ENCODE results near the gene GPR152. TPM values are rescaled to one million over a fixed set of nuclear protein-coding genes. Genes with fewer than 3 reads are reported as not detected.

GPR152 gene
- total and polyA plus RNA-seq, 2 of the 8 experiments (the other 6 are each of a cell fraction or from before 2014, with no cell fraction given) = not detected

DNA sequence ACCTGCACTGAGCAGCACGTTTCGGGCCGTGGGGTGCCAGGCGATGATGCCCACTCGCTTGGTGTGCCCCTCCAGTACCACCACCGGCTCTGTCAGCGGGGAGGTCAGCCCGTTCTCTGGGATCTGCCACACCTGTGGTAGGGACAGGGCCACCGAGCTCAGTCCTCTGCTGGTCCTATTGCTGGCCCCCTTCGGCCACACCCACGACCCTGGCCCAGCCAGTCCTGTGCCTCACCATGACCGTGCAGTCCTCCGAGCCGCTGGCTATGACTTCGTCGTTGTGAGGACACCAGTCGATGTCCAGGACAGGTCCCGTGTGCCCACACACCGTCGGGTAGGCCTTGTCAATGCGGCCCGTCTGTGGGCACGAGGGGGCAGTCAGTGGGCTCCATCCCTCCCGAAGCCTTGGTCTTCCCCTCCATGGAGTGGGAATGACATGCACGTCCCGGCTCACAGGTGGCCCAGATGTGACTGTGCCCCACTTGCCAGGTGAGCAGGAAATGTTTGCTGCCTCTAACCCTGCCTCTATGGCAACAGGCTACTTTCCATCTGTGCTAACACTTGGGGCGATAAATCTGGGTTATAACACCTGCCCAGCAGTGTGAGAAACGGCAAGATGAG, 10.7 kb downstream of the GPR152 start:
- no peaks in the 10 kb centered on the region for H3K27me3 ChIP-seq (replicated peaks in 1 of 4; ENCODE audit: control insufficient read depth in 3 of 4, extremely low read depth in 1 of 4, insufficient read depth in 3 of 4, low read length in 3 of 4)
- H3K9ac ChIP-seq (replicated peaks in 1 of 4; ENCODE audit: extremely low read depth in 1 of 4, low read depth in 3 of 4, low read length in 3 of 4) = no peak overlapping the region; a peak in 1 of 7 replicates
- 0 out of 2 replicates have a peak, but pooled peaks cover 2% of the 10 kb centered on the region for H3K79me1 ChIP-seq (ENCODE audit: low read depth, low read length)
- H3K9me3 ChIP-seq (ENCODE audit: insufficient read depth in 2 of 2, low read depth in 1 of 2, low read length in 1 of 2) = no peaks in the 10 kb centered on the region
- no peak overlapping the region for H3K23ac ChIP-seq (ENCODE audit: insufficient read length)
- H3K4me3 ChIP-seq (ENCODE audit: extremely low read depth in 1 of 4, insufficient read depth in 2 of 4, low read depth in 3 of 4, low read length in 4 of 4) = no peak overlapping the region
- DNase-seq (ENCODE audit: low read depth in 1 of 2, low spot score in 2 of 2) (no peak), FAIRE-seq (no peak)
- H4K91ac ChIP-seq (replicated peaks; ENCODE audit: insufficient read length, low read length) = no peak overlapping the region
- no peak overlapping the region; the same call in 1 of the 2 replicates for H2BK12ac ChIP-seq (ENCODE audit: low read depth, low read length)
- peaks cover 2% of the 10 kb centered on the region; the same call in 1 of the 2 replicates for H3K23me2 ChIP-seq (ENCODE audit: low read depth, low read length)
- no peak overlapping the region for H3K56ac ChIP-seq (replicated peaks; ENCODE audit: insufficient read length, low read depth, low read length)
- no peak overlapping the region for H2BK20ac ChIP-seq (ENCODE audit: low read length)
- no peak overlapping the region for H4K5ac ChIP-seq (ENCODE audit: insufficient read length, low read depth, low read length)
- H3K4ac ChIP-seq (replicated peaks; ENCODE audit: insufficient read length, low read depth, low read length) = no peak overlapping the region
- no peak overlapping the region for H3K27ac ChIP-seq (ENCODE audit: low read depth, low read length)
- CTCF ChIA-PET (ENCODE audit: partially characterized antibody) = no interaction called here
- peaks cover 4 to 15% of the 10 kb centered on the region in 2 experiments for H4K20me1 ChIP-seq (replicated peaks in 1 of 2; ENCODE audit: control insufficient read depth in 1 of 2, insufficient read depth in 2 of 2, low read length in 2 of 2)
- no peak overlapping the region for H3K18ac ChIP-seq (ENCODE audit: extremely low read depth, low read length)
- no peak overlapping the region for H3K14ac ChIP-seq (ENCODE audit: insufficient read length)
- H2AFZ ChIP-seq (ENCODE audit: low read length) = no peak overlapping the region
- peaks cover 6 to 18% (median 10%) of the 10 kb centered on the region in 4 experiments; a peak in 5 of 8 replicates for H3K36me3 ChIP-seq (ENCODE audit: control insufficient read depth in 2 of 4, insufficient read depth in 4 of 4, low read length in 3 of 4)
- H4K8ac ChIP-seq (ENCODE audit: extremely low read depth, insufficient read depth, low read length) = peak overlapping the region; percentile 51; the same call in 1 of the 2 replicates
- WGBS, 2 experiments (ENCODE audit: extremely low coverage in 1 of 2, insufficient coverage in 1 of 2, insufficient read length in 1 of 2, insufficient replicate concordance in 2 of 2, low coverage in 1 of 2, low lambda C conversion rate in 2 of 2, missing lambda C conversion rate in 1 of 2) = 94% methylated on average over 23 of the region's 28 CpGs; no CpG with 5 or more reads in 1 of the 2 experiments
- peak overlapping the region in 1 of 2 experiments; percentile 62; a peak in 2 of 4 replicates for H3K4me2 ChIP-seq (ENCODE audit: insufficient read depth in 1 of 2, low read depth in 2 of 2, low read length in 2 of 2)
- no peak overlapping the region for H2BK15ac ChIP-seq (ENCODE audit: low read length)
- H2AK5ac ChIP-seq (ENCODE audit: low read depth, low read length) = no peak overlapping the region
- H3K4me1 ChIP-seq (replicated peaks in 1 of 4; ENCODE audit: control insufficient read depth in 3 of 4, insufficient read depth in 4 of 4, low read length in 3 of 4) = peaks cover 0 to 14% (median 8%) of the 10 kb centered on the region in 4 experiments; a peak in 6 of 7 replicates
- H3K79me2 ChIP-seq (ENCODE audit: control insufficient read depth in 1 of 2, insufficient read depth in 2 of 2, low read length in 2 of 2) = no peaks in the 10 kb centered on the region
- H2BK5ac ChIP-seq (ENCODE audit: low read depth, low read length) = no peak overlapping the region
- POLR2A ChIA-PET (ENCODE audit: partially characterized antibody) = interaction anchor here (1.3 to 12.5 kb wide), 9 partner anchors 9 to 49 kb away, joined by 3 to 104 read pairs (median 7); partner anchors contain the start of genes CARNS1 and PPP1CA
- H2BK120ac ChIP-seq (replicated peaks; ENCODE audit: low read depth, low read length) = no peak overlapping the region
- no peak for TF ChIP-seq BACH1 (IDR thresholded peaks at IDR 0.05; ENCODE audit: low read length)
- TF ChIP-seq HDAC6 (IDR thresholded peaks at IDR 0.05; ENCODE audit: low read depth, low read length) = no peak
- TF ChIP-seq, protein P1, sequence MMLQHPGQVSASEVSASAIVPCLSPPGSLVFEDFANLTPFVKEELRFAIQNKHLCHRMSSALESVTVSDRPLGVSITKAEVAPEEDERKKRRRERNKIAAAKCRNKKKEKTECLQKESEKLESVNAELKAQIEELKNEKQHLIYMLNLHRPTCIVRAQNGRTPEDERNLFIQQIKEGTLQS (IDR thresholded peaks at IDR 0.05; ENCODE audit: insufficient read depth, low read depth, low read length) = no peak
- TF ChIP-seq POLR2A (IDR thresholded peaks at IDR 0.05; ENCODE audit: control extremely low read depth in 1 of 2, low read depth in 2 of 2, low read length in 2 of 2) = no peak
- TF ChIP-seq CHD2 (IDR thresholded peaks at IDR 0.05; ENCODE audit: low read length) = no peak
- TF ChIP-seq SIN3A (conservative IDR thresholded peaks at IDR 0.05 in 1 of 2, IDR thresholded peaks at IDR 0.05 in 1 of 2; ENCODE audit: low read depth in 1 of 2, low read length in 2 of 2) = no peak
- no peak for TF ChIP-seq SUZ12 (IDR thresholded peaks at IDR 0.05; ENCODE audit: low read length)
- TF ChIP-seq FOSL1 (IDR thresholded peaks at IDR 0.05; ENCODE audit: insufficient read depth, low read depth, low read length) = no peak
- TF ChIP-seq EZH2 (IDR thresholded peaks at IDR 0.05; ENCODE audit: low read depth, low read length, severe bottlenecking) = no peak
- no peak for TF ChIP-seq GTF2F1 (IDR thresholded peaks at IDR 0.05; ENCODE audit: borderline replicate concordance, low read depth, low read length)
- no peak for TF ChIP-seq NANOG (IDR thresholded peaks at IDR 0.05; ENCODE audit: insufficient read depth, low read depth, low read length, poor library complexity, severe bottlenecking)
- no peak for TF ChIP-seq JUN (IDR thresholded peaks at IDR 0.05; ENCODE audit: low read depth, low read length)

Measured in H1 (cell line).